Thyroid gland (tissue), 4 donors: ENCODE measurements around the gene C1QB.

ENCODE experiments used
- POLR2A ChIP-seq, 2 donors: fragments of 450-650 bp; IDR thresholded peaks; one replicate each; pipeline ENCODE4 v1.6.1; 2017; ENCODE audit warnings: antibody characterized with exemption in 2 of 2, mild to moderate bottlenecking in 2 of 2, moderate library complexity in 1 of 2
- TF ChIP-seq, protein P1 (sequence below), 6 experiments: fragments of 200-600 bp in 3 of 6; fragments of 450-650 bp in 3 of 6; sonication (generic) in 3 of 6; IDR thresholded peaks; one replicate each; pipeline ENCODE4 v1.5.1; 2016 to 2019; ENCODE audit warnings: antibody characterized with exemption in 6 of 6, mild to moderate bottlenecking in 2 of 6, inconsistent platforms in 1 of 6, moderate library complexity in 1 of 6

DNA sequence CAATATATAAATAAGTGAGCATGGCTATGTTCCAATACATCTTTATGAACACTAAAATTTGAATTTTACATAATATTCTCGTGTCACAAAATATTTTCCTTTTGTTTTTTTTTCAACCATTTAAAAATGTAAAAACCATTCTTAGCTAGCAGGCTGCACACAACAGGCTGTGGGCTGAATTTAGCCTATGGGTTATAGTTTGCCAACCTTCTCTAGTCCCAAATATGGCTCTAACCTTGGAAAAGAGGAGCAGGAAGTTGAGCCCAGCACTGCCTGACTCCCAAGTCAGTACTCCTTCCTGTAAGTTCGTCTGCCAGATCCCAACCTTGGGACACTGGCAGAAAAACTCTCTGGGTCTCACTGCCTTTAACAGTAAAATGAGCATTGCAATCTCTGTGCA lies 13.4 kb downstream of the C1QB start:
- no peak for TF ChIP-seq POLR2A (IDR thresholded peaks at IDR 0.05)
- TF ChIP-seq, protein P1, sequence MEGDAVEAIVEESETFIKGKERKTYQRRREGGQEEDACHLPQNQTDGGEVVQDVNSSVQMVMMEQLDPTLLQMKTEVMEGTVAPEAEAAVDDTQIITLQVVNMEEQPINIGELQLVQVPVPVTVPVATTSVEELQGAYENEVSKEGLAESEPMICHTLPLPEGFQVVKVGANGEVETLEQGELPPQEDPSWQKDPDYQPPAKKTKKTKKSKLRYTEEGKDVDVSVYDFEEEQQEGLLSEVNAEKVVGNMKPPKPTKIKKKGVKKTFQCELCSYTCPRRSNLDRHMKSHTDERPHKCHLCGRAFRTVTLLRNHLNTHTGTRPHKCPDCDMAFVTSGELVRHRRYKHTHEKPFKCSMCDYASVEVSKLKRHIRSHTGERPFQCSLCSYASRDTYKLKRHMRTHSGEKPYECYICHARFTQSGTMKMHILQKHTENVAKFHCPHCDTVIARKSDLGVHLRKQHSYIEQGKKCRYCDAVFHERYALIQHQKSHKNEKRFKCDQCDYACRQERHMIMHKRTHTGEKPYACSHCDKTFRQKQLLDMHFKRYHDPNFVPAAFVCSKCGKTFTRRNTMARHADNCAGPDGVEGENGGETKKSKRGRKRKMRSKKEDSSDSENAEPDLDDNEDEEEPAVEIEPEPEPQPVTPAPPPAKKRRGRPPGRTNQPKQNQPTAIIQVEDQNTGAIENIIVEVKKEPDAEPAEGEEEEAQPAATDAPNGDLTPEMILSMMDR (IDR thresholded peaks at IDR 0.05), result no peak
